Stimulated activated CD8-positive, alpha-beta memory T cell treated with anti-CD3 and anti-CD28 coated beads, Interleukin-15, amount 100 ng/mL, for 1 hour (primary cell): ENCODE data around the gene BACH2.

Experiments
- DNase-seq: peaks from one replicate; pipeline ENCODE4 v3.0.0-alpha.2; 2020; ENCODE audit warnings: low read depth

BACH2 gene

GRCh38 chr6:89965441-89966227 is 331.0 kb downstream of the BACH2 start:
- no peak for DNase-seq

- no peak for DNase-seq
These were observed 333.3 kb downstream of the BACH2 start for GRCh38 chr6:89963391-89963790.

GRCh38 chr6:89961481-89961880 is 335.2 kb downstream of the BACH2 start:
- no peak for DNase-seq

- DNase-seq = no peak
These were observed 336.8 kb downstream of the BACH2 start for GRCh38 chr6:89959883-89960282.

DNA sequence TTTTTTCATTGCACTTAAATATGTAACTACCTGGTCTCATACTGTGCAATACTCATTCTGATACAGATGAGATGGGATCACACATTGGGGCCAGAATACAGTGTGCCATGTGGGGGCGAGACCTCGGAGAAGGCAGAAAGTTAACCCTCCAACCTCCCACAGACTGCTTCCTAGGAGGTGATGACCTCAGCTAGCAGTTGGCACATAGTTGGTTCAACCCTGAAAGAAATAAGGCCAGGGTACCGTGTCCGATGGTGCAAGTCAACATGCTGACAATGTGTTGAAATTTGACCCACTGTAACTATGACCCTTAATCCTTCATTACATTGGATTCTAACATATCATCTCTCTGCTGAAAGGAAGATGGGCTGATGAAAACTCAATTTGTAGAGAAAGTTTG is 340.5 kb downstream of the BACH2 start:
- DNase-seq = no peak

DNA sequence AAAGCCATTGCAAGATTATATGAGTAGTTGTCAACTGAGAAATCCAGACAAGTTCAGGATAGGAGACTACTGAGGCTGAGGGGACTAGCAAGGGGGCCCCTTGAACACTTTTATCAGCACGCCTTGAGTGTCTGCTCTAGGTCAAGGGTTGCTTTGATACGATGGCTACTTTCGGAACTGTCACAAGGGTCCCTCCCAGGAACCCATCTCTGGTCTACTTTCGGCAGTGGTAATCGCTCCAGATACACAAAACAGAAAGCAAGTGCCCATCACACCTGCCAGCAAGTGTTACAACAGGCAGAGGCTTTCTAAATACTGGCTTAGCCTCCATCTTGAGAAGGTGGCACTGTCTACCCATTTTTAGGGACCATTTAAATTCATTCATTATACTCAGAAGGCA is 341.3 kb downstream of the BACH2 start:
- DNase-seq = no peak

GRCh38 chr6:89954721-89955148 is 341.9 kb downstream of the BACH2 start:
- DNase-seq = no peak

DNA sequence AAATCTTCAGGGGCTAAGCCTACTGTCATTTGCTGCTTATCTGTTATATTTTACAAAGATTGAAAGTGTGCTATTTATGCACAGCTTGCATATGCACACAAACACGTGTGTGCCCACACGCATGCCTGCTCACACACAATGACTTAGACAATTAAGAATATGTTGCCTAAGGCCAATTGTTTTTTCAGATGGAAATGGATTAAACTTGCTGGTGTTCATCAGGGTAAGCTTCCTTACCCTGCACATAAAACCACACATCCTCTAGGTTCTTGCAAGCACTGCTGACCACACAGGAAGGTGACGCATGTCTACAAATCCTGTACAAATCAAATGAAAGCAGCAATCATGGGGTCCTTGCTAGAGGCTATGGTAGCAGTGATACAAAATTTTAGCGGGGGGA is 344.0 kb downstream of the BACH2 start:
- DNase-seq = peak; percentile 16

DNA sequence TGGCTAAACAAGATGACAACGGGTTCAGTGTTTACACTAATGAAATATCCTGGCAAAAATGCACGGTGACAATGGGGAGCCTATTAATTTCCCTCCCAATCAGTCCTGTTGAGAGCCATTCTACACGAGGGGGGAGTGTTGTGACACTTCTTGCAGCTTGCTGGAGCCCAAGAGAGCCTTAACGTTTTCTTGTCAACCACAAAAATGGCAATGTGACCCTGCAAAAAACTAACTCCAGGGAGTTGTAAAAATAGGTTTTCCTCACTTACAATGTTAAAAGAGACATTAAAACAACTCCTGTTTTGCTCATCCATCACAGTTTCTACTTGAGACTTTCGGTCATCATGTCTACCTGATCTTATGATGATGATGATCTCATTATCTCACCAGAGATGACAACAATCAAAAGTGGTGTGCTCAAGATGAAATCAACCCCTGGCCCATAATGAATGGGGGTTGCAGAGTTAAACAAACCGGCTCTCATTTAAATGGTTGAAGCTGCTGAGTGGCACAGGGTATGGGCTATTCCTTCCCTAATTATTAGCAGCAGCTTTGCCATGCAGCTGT is 344.5 kb downstream of the BACH2 start:
- DNase-seq = no peak

- DNase-seq = no peak
These were observed 345.0 kb downstream of the BACH2 start for GRCh38 chr6:89951574-89952104.

- DNase-seq = no peak
These were observed 345.7 kb downstream of the BACH2 start for GRCh38 chr6:89950879-89951391.

DNA sequence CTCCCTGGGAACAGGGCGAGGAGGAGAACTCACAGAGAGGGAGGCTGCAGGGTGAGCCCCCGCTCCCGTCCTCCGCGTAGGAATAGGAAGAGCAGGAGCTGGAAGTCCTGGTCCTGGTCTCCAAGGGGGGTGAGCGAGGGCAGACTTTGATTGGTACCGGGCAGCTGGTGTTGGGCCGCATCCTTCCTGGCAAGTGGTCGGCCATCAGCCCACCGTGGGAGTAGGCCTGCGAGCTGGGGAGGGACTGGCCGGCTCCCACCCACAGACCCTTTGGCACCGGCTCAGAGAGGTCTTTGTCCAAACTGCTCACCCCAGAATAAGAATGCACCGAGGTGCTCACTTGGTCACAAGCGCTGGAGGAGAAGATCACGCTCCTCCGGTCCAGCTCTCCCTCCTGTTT is 346.2 kb downstream of the BACH2 start:
- no peak for DNase-seq

DNA sequence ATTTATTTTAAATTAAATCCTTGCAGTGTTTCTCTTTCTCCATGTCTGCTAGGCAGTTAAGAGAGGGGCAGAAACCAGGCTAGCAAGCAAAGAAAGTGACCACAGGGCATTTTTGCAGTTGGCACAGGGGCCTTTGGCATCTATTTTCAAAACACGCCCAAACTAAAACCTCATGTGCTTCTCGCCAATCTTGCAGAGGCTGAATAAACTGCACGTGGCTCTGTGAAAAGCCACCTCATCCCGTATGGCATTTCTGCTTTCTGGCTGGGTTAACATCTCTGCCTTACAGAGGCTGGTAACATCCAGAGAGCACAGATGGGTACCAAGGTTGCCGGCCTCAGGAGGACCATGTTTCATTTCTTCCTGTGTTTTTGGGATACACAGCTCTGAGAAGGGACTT is 347.8 kb downstream of the BACH2 start:
- DNase-seq = no peak

- no peak for DNase-seq
These were observed 351.7 kb downstream of the BACH2 start for GRCh38 chr6:89944826-89945407.

DNA sequence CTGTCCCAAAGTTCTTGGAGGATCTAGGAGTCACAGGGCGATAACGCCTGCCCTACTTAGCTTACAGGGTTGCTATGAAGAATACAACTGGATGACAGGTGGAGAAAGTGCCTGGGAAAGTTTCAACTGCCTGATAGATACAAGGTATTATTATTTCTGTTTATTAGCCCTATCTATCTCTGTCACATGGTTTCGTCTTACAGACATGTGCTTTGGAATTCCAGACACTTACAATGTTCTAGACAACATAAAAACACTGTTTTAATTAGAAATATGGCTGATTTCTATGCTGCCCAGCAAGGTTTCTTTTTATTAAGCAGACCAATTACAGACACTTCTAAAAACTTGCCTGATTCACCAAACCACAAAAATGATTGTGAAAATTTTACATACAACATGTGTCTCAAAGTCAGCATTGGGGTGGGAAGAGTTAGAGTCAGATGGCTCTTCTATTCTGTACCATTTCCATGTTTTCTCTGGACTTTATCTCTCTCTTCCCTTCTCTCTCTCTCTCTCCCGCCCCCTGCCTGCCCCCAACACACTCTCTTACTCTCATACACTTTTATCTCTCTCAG is 352.4 kb downstream of the BACH2 start:
- DNase-seq = no peak

- no peak for DNase-seq
These were observed 354.0 kb downstream of the BACH2 start for GRCh38 chr6:89942601-89943000.

DNA sequence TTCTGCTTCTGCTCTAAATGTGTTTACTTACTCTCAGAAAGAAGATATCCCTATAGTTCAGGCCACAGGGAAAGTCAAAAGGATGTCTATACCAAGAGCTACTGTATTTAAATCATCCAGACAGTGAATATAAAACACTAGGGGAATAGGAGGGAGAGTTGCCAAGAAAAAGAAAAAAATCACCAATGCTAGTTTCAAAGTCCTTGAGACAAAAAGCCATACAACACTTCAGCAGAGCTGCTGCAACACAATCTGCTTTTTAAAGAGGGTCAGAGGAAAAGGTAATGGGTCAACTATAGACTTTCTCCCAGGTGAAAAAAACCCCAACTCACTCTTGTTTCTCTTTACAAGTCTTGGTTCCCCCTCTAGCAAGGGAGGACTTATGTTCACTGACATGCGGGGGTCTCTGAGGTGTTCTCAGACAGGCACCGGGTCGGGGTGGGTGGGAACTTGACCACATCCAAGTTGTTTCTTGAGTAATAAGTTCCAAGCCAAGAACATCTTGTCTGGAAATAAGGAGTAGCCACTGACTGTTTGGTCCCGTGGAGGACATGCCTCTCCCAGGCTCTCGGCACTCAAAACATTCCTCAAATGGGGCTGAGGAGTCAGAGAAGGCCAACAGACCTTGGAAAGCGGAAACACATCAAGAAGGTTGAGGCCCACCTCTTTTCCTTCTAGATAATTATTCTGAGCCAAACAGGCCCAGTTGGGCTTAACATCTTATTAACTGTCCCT is 354.7 kb downstream of the BACH2 start:
- no peak for DNase-seq

DNA sequence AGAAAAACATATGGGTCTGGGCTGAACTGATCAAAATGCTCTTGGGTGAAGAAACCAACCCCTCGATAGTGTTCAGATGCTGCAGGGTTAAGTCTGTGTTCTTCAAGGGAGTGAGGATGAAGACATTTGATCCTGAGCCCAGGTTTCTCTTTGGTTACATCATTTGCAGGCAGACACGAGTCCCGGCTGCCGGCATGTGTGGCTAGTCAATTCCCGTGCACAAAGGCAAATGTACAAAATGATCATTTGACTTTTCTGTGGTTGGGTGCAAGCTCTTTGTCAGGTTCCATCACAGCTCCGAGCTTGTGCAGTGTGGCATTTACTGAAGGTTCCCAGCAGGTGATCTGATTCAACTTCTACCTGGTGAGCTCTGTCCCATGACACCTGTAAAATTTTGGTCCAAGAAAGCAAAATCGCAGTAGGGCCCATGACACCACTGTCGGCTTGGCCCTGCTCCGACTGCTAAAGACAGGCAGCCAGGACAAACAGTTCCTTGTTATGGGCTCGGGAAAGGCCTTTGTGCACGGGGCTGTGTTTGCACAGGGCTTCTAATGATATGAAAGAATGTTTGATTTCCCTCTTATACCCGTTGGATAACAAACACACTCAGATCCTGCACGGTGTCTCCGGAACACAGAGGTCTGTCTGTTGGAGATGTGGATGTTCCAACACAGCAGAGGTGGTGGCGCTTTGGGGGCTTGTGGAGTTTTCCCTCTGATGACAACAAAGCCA is 355.4 kb downstream of the BACH2 start:
- DNase-seq = no peak

- DNase-seq = peak; percentile 38
These were observed 356.2 kb downstream of the BACH2 start for GRCh38 chr6:89940225-89941027.

DNA sequence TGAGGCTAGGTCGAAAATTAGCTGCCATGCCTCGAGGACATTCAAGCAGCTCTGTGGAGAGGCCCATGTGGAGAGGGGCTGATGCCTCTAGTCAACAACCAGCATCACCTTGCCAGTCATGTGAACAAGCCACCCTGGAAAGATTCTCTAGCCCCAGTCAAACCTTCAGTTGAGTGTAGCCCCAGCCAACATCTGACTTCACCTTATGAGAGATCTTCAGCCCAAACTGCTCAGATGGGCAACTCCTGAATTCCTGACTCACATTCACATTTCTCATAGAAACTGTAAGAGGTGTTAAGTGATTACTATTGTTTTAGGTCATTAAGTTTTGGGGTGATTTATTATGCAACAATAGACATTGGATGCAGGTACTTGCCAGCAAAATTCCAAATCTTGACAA is 357.5 kb downstream of the BACH2 start:
- no peak for DNase-seq
